GM21381 (cell line): ENCODE measurements around the gene PRCC.

Experiments
- ATAC-seq: cut with Tn5 transposase; IDR thresholded peaks from one replicate; pipeline ENCODE4 v1.9.1; 2021; ENCODE audit warnings: mild to moderate bottlenecking, moderate library complexity; ENCODE audit not compliant: unreplicated experiment

Gene PRCC

DNA sequence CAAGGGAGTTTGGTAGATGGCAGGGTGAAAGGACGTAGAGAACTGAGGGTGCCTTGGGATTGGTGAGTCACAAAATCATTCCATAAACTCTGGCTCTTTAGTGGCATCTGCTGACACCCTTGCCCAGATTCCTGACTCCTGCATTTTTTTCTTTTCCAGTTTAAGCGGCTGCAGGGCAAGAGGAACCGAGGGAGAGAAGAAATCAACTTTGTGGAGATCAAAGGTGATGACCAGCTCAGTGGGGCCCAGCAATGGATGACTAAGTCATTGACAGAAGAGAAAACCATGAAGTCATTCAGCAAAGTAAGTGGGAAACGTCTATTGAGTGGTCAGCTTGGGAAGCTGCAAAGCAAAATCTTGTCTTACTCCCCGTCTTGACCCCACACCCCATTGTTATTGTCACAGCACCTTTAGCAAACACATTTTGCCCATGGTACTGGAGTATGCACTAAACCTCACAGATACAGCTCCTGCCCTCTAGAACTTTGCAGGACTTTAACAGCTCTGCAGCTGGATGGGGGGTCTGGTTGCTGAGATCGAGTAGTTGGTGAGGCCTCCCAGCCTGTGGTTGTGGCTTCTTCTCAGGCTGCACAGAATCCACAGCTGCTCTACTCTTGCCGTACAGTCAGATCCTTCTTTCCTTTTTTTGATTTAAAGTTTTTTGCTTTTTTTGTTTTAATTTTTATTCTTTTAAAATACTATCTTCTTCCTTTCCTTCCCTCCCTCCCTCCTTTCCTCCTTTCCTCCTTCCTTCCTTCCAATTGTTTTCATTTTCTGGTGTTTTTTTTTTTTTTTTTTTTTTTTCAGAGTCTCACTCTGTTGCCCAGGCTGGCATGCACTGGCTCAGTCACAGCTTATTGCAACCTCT lies 27.4 kb downstream of the PRCC start:
- no peak for ATAC-seq

- ATAC-seq: no peak
These were observed 28.0 kb downstream of the PRCC start for GRCh38 chr1:156795374-156795733.

GRCh38 chr1:156795787-156796186 lies 28.5 kb downstream of the PRCC start:
- ATAC-seq: no peak

DNA sequence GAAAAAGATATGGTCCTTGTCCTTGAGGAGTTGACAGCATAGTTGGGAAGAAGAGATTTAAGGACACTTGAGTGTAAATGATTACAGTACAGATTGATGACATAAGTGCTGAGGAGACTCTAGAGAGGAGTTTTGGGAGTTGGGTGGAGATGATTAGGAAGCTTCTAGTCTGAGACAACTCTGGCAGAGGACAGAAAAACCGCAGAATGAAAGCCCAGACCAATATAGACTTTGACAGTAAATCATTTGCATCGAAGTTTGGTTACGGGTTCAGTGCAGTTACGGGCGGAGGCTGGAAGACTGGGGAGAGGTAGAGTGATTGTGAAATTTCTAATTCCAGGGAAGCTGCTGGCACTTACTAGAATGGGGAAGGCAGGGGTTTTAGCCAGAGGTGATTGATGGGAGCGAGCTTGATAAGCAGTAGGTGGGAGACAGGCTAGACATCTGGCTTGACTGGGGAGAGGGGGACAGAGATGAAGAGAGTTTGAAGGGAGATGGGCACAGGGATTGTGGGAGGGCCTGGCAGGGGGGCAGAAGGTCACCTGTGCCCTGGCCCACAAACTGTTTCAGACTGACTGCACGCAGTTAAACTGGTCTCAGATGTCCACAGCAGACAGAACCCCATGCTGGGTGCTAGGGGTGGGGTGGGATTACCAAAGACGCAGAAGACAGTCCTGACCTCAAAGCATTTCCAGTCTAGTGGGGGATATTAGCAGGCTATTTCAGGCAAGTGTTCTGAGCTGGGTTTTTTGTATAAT lies 29.2 kb downstream of the PRCC start:
- ATAC-seq: no peak

GRCh38 chr1:156797212-156797871 lies 30.0 kb downstream of the PRCC start:
- ATAC-seq: no peak

- no peak for ATAC-seq
These were observed 34.2 kb downstream of the PRCC start for GRCh38 chr1:156801409-156802121.

- no peak for ATAC-seq
These were observed 35.1 kb downstream of the PRCC start for GRCh38 chr1:156802421-156802935.

DNA sequence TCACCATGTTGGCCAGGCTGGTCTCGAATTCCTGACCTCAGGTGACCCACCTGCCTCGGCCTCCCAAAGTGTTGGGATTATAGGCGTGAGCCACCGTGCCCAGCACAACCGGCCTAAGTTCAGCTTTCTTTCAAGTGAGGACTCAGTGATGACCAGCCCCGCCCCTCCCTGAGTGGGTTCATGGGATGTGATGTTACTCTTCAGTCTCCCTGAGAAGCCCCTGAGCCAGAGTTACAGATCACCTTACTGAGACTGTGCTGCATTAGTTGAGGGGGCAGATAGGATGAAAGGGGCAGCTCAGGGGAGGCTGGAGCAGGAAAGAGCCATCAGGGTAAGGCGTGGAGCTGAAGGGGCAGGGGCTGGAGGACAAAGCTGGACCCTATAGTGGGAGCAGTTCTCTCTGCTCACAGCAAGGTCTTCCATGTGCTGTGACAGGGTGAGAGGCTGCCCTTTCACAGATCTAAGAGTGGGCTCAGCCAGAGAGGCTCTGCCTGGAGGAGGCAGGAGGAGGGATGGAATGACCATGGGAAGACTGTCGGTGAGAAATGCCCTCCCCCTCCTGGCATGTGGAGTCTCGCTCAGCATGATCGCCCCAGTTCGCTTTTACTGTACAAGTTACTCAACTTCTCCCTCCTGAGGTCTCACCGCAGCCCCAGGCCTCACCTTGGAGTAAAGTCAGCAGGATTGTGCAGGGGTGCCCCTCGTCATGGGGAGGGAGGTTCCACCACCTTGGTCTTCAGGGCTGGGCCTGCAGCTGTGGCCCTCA lies 35.9 kb downstream of the PRCC start:
- no peak for ATAC-seq

- no peak for ATAC-seq
These were observed 36.7 kb downstream of the PRCC start for GRCh38 chr1:156804026-156804425.

GRCh38 chr1:156804572-156805243 lies 37.4 kb downstream of the PRCC start:
- no peak for ATAC-seq

DNA sequence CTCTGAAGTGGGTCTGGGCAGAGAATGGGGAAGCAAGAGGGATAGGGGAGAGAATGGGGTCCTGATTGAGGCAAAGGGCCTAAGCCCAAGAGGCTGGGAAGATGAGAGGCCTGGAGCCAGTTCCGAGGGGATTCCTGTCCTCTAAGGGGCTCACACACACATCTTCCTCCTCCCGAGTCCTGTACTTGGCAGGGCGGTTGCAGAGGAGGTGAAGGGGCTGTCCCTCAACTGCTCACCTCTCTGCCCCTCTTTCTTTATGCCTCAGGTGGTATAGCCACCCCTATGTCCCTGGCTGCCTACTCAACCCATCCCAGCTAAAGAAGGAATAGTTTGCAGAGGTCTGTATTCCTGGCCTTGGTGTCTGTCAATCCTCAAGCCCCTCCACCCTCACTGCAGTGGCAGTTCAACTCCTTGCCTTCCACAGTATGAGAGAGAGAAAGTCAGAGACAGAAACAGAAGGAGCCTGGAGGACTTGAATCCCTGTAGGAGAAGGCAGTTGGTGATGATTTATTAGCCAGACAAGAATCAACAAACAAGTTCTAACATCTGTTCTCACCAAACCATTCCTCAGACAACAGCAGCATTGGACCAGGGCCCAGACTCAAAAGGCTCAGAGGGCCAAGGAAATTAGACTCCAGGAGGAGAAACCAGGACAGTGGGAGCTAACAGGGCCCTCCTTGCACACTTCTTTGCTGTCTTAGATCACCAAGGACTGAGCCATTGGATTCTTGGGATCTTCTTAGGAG lies 38.6 kb downstream of the PRCC start:
- ATAC-seq: no peak

DNA sequence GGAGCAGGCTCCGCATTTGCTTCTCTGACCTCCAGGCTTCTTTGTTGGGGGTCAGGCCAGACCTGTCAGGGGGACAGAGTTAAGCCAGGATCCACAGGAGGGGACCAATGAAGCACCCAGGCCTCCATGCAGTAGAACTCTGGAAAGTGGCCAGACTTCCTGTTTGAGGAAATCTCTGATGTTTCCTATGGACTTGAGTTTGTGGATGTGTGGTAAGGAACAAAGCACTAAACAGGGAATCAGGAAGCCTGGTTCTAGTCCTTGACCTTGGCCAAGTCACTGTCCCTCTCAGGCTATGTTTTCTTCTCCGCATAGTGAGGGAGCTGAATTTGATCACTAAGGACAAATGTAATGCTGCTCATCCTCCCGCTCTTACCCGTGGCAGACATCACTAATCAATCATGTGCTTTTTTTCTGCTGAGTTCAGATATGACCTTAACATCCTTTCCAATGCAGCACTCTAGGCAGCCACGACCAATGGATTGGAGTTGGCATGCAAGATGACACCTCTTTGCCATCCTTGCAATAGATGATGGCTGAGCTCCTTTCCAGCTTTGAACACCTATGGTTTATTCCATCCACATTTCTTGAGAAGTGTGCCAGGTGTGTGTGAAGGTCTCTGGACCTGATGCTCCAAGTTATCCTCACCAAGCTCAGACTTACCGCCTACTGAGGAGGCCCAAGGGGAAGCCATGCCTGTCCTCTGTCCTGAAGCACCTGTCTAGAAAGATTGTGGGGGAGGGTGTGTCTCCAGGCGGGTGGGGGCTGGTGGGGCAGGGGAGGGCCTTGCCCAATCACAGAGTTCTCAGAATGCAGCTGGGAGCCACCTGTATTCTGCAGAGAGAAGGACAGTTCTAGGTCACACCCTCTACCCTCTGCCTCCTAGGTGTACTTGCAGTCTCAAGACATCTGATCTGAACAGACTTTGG lies 39.4 kb downstream of the PRCC start:
- ATAC-seq: no peak

DNA sequence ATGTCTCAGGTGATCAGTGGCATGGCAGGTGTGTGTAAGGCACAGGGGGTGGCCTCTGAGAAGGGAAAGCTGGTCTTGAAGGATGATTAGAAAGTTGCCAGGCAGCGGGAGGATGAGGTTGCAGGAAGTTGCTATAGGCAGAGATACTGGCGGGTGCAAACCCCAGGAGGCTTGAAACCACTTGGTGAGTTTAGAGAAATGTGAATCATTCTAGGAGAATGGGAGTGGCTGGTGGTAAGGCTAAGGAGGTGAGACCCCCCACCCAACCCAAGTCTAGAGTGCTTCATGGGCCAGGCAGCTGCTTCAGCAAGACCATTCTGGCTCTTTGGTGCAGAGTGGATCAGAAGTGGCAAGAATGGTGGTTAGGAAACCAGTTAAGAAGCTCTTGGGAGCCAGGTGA lies 40.3 kb downstream of the PRCC start:
- ATAC-seq: no peak

DNA sequence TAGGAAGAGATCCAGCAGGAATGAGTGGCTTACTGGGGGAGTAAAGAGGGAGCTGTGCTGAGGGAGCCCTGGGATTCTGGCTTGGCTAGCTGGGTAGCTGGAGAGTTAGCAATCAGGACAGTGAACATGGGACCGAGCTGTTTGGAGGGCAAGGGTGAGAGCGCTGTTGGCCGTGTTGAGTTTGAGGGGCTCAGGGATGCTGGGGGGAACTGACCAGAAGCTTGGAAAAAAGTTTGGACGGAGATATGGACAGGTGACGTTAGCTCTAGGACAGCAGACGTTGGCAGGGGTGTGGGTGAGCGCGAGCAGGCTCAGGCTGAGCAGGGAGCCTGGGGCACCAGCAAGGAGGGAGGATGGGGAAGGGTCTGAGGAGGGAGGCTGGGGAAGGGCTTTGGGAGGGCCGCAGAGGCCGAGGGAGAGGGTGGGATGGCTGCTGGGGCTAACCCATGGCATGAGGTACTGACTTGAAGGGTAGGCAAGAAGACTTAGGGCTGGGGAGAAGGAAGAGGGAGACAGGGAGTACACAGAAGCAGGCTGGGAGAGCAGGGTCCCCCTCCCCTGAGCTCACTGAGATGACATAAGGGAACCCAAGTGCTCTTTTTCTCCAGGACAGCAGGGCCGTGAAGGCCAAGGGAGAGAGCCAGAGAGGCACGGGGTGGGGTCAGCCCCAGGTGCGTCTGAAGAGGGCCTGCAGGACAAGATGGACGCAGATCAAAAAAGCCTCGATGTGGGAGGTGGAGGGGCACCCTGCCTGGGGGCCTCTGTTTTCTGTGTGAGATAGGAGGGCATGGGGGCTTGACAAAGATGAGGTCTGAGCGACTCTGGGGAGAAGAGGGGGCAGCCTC lies 41.1 kb downstream of the PRCC start:
- ATAC-seq: no peak

GRCh38 chr1:156809281-156809680 lies 41.9 kb downstream of the PRCC start:
- ATAC-seq: no peak

- ATAC-seq: no peak
These were observed 42.5 kb downstream of the PRCC start for GRCh38 chr1:156809711-156810366.
